ENCODE measurements around the gene CHST9.

- TF ChIP-seq POLR2A (IDR thresholded peaks at IDR 0.05) (no peak), CTCF (IDR thresholded peaks at IDR 0.05) (no peak), POLR2AphosphoS5 (IDR thresholded peaks at IDR 0.05) (no peak), EP300 (IDR thresholded peaks at IDR 0.05; ENCODE audit: low read depth) (no peak)
These were observed at the start of gene CHST9 for GRCh38 chr18:27185025-27185763.

All from transverse colon (tissue), 4 donors.